Myocyte (in vitro differentiated cells): ENCODE measurements around the gene NEK8. TPM values are rescaled to one million over a fixed set of nuclear protein-coding genes. Genes with fewer than 3 reads are reported as not detected.
"Not testable (repeated sequence)": the region's sequence is repeated elsewhere in the genome, so short reads cannot be mapped to it uniquely, and the experiment has no call there.

Source experiments
- DNase-seq: peaks from one replicate; pipeline ENCODE4 v3.0.0-alpha.2; 2012; ENCODE audit warnings: low read depth
- total RNA-seq: library from RNA; depleted of rRNA; stranded (reverse); fragments of >200 nt; gene quantifications from 2 replicates; pipeline ENCODE4 v1.2.3, GENCODE V29; 2014

Gene NEK8
- total RNA-seq, 1 donor from 2014 or later, result 6.0 TPM

GRCh38 chr17:28710861-28711722 lies 17.5 kb upstream of the NEK8 start:
- DNase-seq, result peak; percentile 90

DNA sequence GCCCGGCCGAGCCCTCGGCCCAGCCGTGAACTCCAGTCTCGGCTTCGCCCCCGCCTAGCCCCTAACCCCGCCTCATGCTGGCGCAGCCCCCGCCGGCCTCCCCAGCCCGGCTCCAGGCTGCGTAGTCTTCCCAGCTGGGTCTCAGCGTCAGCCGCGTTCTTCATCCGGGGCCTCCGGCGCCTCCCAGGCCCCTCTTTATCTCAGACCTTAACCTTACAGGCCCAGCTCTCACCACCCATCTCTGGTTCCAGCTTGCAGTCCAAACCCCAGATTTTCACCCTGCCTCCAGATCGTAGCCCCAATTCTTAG lies 16.9 kb upstream of the NEK8 start, which contains the start of gene PROCA1:
Gene PROCA1, minus strand, starts transcription at position 166 of the 309 bp plus-strand sequence. CDS start 228 bp downstream, outside the sequence.
- DNase-seq, result no peak

GRCh38 chr17:28712032-28712704 lies 16.4 kb upstream of the NEK8 start:
- no peak for DNase-seq

DNA sequence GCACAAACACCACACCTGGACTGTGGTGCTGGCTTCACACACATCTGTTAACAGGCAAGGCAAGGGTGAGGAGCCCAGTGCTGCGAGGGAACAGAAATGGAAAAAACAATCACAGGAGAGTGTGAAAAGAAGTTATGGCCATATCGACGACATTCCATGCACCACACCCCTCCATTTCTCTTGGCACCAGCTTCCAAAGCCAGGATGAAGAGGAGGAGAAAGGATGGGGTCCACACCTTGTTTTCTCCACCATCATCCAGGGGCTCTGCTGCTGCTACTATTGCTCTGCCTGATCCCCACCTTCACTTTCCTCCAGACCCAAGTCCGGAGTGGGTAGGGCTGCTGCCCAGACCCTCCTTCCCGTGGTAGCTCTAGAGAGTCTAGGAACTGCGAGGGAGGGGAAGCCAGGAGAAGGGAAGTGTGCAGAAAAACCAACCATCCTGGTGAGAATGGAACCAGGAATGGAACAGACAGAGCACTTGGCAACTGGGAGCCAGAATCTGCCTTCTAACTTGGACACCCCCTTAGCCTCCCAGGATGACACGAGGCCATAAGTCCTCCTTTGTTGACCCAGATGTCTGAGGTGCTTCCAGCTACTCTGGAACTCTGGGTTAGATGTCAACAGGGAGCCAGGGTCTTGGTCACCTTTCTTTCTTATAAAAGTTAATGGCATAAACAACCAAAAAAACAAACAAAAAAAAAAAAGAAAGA lies 15.7 kb upstream of the NEK8 start:
- DNase-seq, result no peak

DNA sequence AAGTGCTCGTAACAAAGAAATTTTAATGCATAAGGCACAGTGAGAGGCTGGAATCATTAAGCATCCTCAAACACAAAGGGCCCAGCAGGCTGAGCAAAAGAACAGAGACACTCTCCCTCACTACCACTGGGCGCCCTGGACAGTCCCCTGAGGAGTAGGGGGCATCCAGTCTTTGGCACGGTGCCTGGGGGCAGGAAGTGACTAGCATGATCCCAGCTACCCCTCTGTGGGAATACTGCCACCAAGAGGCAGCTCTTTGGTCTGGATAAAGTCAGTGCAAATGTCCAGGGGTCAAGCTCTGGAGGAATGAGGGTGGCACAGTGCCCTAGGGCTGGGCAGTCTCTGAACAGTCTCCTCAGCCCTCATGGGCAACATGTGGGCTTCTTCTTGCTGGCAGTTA lies 14.3 kb upstream of the NEK8 start:
- no peak for DNase-seq

GRCh38 chr17:28715217-28715616 lies 13.4 kb upstream of the NEK8 start:
- DNase-seq, result no peak

- peak; percentile 34 for DNase-seq
Measured at GRCh38 chr17:28716740-28717577, 11.6 kb upstream of the NEK8 start.

DNA sequence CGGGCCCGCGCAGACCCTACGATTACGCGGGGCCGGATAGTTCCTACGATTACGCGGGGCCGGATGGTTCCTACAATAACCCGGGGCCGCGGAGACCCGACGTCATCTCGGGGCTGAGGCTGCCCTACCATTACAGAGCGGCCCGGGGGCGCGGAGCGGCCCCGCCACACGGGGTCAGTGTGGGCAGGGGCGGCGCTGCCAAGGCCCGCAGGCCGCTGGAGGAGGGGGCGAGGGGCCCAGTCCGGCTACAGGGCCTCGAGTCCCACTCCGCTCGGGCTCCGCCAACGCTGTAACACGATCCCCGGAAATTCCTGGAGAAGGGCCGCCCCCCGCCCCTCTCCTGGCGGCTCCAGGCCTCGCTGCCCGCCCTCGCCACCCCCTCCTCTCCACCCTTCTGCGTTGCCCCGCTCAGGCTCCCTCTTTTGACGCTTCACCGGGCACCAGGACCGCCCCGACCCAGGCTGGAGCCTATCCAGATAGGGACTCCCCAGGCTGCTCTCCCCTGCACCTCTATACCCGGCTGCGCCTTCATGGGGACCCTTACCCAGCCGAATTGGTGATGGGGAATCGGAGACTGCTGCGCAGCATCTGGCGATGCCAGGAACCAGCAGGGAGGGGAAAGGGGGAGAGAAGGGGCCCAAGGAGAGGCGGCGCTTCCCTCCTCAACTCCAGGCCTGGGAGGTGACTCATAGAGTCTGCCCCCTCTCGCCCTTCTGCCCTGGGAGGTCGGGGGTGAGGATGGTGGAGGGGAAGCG lies 10.8 kb upstream of the NEK8 start, which contains the start of gene RAB34:
Gene RAB34, minus strand, starts transcription at position 291 of the 755 bp plus-strand sequence. CDS start 602 bp downstream, outside the sequence.
- peak; percentile 90 for DNase-seq

GRCh38 chr17:28718333-28719020 lies 10.1 kb upstream of the NEK8 start:
- no peak for DNase-seq

DNA sequence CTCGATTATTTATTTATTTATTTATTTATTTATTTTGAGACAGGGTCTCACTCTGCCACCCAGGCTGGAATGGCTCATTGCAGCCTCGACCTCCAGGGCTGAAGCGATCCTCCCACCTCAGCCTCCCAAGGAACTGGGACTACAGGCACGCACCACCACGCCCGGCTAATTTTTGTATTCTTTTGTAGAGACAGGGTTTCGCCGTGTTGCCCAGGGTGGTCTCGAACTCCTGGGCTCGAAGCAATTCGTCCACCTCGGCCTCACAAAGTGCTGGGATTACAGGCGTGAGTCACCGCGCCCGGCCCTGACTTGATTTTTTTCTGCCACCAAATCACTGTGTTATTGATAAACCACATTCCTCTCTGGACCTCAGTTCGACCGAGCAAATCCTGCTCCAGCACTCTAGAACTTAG lies 9.6 kb upstream of the NEK8 start:
- DNase-seq, result no peak

DNA sequence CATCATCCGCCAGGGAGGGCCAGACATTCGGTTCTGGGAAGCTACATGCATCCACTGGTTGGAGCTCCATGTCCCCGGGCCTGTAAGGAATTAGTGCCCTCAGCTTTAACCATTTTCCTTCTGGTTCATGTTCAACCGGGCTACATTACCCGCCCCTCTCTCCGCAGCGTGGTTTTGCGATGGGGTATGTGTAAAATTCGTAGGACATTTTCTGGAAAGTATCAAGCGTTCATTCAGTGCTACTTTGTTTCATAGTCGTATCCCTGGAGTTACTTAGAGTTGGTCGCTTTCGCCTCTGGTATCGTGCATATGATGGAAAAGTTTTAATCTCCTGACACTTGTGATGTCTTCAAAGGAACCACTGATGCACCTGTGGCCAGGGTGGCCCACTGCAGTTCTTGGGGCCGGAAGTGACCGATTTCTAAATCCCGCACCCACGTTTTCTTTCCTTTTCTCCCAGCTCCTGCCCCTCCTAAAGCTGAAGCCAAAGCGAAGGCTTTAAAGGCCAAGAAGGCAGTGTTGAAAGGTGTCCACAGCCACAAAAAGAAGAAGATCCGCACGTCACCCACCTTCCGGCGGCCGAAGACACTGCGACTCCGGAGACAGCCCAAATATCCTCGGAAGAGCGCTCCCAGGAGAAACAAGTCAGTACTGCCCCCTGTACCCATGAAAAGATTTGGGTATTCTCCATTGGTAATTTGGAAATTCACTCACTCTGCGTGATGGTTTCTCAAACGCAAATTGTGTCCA lies 8.2 kb upstream of the NEK8 start:
- no peak for DNase-seq

DNA sequence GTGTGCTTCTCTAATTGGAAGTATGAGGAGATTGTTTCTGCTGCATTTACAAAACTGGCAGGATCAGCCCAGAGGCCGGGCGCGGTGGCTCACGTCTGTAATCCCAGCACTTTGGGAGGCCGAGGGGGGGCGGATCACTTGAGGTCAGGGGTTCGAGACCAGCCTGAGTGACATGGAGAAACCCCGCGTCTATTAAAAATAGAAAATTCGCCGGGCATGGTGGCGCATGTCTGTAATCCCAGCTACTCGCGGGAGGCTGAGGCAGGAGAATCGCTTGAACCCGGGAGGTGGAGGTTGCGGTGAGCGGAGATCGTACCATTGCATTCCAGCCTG lies 7.6 kb upstream of the NEK8 start:
- DNase-seq, result not testable (repeated sequence)

- DNase-seq, result no peak
Measured at GRCh38 chr17:28722417-28723158, 6.0 kb upstream of the NEK8 start.

DNA sequence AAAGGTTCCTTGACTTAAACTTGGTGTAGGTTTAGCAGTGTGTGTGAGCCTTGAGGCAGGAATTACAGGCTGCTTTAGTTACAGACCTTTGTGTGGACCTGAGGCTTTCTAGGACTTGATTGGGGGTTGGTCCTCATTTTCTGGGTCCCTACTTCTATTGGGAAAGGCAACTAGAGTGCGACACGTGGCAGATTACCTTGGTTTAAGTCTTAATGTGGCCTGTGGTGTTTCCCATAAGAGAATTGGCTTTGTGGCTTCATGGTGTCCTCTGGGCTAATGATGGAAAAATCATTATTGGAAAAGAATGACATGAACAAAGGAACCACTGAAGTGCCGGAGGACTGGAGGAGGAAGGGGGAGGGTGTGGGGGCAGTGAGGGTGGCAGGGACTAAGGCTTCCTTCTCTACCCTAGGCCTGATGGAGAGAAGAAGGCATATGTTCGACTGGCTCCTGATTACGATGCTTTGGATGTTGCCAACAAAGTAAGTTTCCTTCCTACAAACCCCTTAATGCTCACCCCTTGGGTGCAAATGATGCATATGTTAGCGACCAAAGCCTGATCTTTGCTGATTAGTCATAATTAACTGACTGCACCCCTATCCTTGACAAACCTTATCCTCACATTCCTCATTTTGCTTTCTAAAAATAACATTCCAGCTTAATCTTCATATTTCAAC lies 5.3 kb upstream of the NEK8 start:
- DNase-seq, result no peak

GRCh38 chr17:28723836-28724499 lies 4.6 kb upstream of the NEK8 start:
- not testable (repeated sequence) for DNase-seq

GRCh38 chr17:28724500-28725165 lies 4.0 kb upstream of the NEK8 start:
- no peak for DNase-seq
